22Rv1 (cell line): Measurements from ENCODE around the gene SRGN.
"Not testable (repeated sequence)": the region's sequence is repeated elsewhere in the genome, so short reads cannot be mapped to it uniquely, and the experiment has no call there.

Experiments used
- H3K27ac ChIP-seq: fragments of 450-650 bp; 2 replicates; pipeline ENCODE4 v1.5.1; 2017
- CTCF ChIP-seq: fragments of 450-650 bp; IDR thresholded peaks from 2 replicates; pipeline ENCODE4 v1.5.1; 2017; ENCODE audit warnings: mild to moderate bottlenecking
- ZFX ChIP-seq: fragments of 450-650 bp; IDR thresholded peaks from 2 replicates; pipeline ENCODE4 v1.6.1; 2017; ENCODE audit warnings: antibody characterized with exemption, borderline replicate concordance

The SRGN gene

GRCh38 chr10:69087590-69088470, at the start of gene SRGN:
SRGN (plus strand) TSS chr10:69088103; CDS start chr10:69088158, 55 bp downstream.
- no peak for TF ChIP-seq CTCF
- no peak within 1 kb of the TSS for H3K27ac ChIP-seq

DNA sequence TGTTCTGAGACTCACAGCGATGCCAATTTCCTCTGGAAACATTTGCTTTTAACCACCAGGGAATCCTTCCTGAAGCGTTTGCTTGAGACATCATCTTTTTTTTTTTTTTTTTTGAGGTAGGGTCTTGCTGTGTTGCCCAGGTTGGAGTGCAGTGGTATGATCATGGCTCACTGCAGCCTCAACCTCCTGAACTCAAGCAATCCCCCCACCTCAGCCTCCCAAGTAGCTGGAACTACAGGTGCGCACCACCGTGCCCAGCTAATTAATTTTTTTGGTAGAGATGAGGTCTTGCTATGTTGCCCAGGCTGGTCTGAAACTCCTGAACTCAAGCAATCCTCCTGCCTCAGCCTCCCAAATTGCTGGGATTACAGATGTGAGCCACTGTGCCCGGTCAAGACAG, 47.0 kb upstream of the SRGN start:
- H3K27ac ChIP-seq: not testable (repeated sequence)

- H3K27ac ChIP-seq: no peak overlapping the region
- TF ChIP-seq ZFX (no peak), CTCF (no peak)
Measured at GRCh38 chr10:69042417-69042816, 45.5 kb upstream of the SRGN start.

- no peak for TF ChIP-seq ZFX
- no peak for TF ChIP-seq CTCF
- no peak overlapping the region for H3K27ac ChIP-seq
Measured at GRCh38 chr10:69042838-69043237, 45.1 kb upstream of the SRGN start.

- H3K27ac ChIP-seq: no peak overlapping the region
- TF ChIP-seq ZFX: no peak
- no peak for TF ChIP-seq CTCF
Measured at GRCh38 chr10:69043931-69044531, 43.9 kb upstream of the SRGN start.

- TF ChIP-seq ZFX: no peak
- no peak for TF ChIP-seq CTCF
- no peak overlapping the region for H3K27ac ChIP-seq
Measured at GRCh38 chr10:69044546-69044945, 43.4 kb upstream of the SRGN start.

DNA sequence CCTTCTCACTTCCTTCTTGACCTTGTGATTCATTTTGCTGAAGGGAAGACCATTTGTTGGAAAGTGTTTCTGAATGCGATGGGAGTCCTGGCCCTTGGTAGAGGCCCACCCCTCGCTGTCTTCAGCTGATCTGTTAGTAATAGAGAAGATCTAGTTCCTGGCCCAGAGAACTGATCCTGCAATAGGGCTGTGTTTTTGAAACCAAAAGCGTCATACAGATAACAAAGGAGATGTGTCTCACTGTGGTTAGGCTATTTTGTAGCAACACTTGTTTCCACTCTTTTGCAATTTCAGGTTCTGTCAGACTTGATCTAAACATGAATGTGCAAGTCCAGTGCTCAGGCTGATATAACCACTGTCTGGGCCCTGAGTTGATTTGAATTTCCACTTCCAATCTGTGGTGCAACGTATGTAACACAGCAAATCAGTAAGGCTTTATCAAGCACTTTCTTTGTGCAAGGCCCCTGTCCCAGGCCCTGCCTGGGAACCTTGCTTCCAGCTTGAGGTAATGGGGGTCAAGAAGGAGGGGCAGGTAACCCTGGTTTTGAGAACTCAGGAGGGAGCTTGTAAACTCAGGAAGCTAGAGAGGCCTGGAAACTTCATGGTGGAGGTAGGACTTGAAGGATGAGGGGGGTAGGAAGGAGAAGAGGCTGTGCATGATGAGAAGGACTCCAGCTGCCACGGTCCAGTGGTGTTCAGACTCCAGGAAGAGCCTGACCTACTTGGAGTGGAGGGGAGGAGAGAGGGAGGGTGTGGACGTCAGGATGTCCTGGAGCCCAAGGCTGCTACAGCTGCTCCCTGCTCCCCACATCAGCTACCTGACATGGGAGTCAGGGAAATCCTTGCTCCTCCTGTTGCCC, 42.2 kb upstream of the SRGN start:
- TF ChIP-seq CTCF: no peak
- TF ChIP-seq ZFX: no peak
- H3K27ac ChIP-seq: no peak overlapping the region
